ENCODE results near the gene PLIN4. TPM values are rescaled to one million over a fixed set of nuclear protein-coding genes. Genes with fewer than 3 reads are reported as not detected.

PLIN4 gene
- total and polyA plus RNA-seq, 2 donors (not counting 1 experiment from before 2014, with no cell fraction given) = 0.07 to 5.3 TPM

DNA sequence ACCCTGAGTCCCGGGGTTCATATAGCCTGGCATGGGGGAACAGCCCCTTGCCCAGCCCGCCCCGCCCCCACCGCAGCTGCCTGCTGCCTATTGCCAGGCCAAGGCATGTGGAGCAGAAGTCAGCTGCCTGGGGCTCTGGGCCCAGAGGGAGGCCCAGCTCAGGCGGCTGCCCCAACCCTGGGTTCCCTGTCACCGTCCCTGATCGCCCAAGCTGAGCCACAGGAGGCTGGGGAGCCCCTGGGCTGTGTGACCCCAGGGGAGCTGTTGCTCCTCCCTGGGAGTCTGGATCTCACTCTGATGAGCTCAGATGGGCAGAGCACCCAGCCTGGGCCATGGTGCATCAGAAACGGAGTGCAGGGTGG is 1.4 kb downstream of the PLIN4 start:
- no peaks in the 10 kb centered on the region for H4K20me1 ChIP-seq (ENCODE audit: control insufficient read depth, extremely low read depth, insufficient read depth, low read length)
- no peak for DNase-seq (ENCODE audit: low read depth in 2 of 2)
- no peak overlapping the region for H3K9ac ChIP-seq (ENCODE audit: insufficient read depth, low read length)
- no peaks in the 10 kb centered on the region for H3K36me3 ChIP-seq (ENCODE audit: control insufficient read depth, insufficient read depth, low read length)
- H3K27me3 ChIP-seq (ENCODE audit: control insufficient read depth, insufficient read depth, low read length) = no peaks in the 10 kb centered on the region
- H3K27ac ChIP-seq (ENCODE audit: insufficient read depth, low read length) = no peak overlapping the region
- TF ChIP-seq EZH2 (IDR thresholded peaks at IDR 0.05; ENCODE audit: low read length, missing control alignments) = no peak
- TF ChIP-seq, protein P1, sequence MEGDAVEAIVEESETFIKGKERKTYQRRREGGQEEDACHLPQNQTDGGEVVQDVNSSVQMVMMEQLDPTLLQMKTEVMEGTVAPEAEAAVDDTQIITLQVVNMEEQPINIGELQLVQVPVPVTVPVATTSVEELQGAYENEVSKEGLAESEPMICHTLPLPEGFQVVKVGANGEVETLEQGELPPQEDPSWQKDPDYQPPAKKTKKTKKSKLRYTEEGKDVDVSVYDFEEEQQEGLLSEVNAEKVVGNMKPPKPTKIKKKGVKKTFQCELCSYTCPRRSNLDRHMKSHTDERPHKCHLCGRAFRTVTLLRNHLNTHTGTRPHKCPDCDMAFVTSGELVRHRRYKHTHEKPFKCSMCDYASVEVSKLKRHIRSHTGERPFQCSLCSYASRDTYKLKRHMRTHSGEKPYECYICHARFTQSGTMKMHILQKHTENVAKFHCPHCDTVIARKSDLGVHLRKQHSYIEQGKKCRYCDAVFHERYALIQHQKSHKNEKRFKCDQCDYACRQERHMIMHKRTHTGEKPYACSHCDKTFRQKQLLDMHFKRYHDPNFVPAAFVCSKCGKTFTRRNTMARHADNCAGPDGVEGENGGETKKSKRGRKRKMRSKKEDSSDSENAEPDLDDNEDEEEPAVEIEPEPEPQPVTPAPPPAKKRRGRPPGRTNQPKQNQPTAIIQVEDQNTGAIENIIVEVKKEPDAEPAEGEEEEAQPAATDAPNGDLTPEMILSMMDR (conservative IDR thresholded peaks at IDR 0.05 in 1 of 2, IDR thresholded peaks at IDR 0.05 in 1 of 2; ENCODE audit: low read depth in 1 of 2, low read length in 2 of 2) = no peak
- H3K9me3 ChIP-seq (ENCODE audit: control insufficient read depth, insufficient read depth, low read depth, low read length) = no peaks in the 10 kb centered on the region
- no peak overlapping the region for H3K4me3 ChIP-seq (replicated peaks in 1 of 4; ENCODE audit: control extremely low read depth in 1 of 4, insufficient read depth in 1 of 4, low read depth in 3 of 4, low read length in 4 of 4)
- H2AFZ ChIP-seq (ENCODE audit: low read length) = no peak overlapping the region
- no peaks in the 10 kb centered on the region for H3K79me2 ChIP-seq (ENCODE audit: control insufficient read depth, insufficient read depth, low read length)
- H3K4me2 ChIP-seq (ENCODE audit: extremely low read depth, insufficient read depth, low read length) = no peak overlapping the region
- H3K4me1 ChIP-seq (ENCODE audit: control insufficient read depth, extremely low read depth, insufficient read depth, low read length) = no peaks in the 10 kb centered on the region

DNA sequence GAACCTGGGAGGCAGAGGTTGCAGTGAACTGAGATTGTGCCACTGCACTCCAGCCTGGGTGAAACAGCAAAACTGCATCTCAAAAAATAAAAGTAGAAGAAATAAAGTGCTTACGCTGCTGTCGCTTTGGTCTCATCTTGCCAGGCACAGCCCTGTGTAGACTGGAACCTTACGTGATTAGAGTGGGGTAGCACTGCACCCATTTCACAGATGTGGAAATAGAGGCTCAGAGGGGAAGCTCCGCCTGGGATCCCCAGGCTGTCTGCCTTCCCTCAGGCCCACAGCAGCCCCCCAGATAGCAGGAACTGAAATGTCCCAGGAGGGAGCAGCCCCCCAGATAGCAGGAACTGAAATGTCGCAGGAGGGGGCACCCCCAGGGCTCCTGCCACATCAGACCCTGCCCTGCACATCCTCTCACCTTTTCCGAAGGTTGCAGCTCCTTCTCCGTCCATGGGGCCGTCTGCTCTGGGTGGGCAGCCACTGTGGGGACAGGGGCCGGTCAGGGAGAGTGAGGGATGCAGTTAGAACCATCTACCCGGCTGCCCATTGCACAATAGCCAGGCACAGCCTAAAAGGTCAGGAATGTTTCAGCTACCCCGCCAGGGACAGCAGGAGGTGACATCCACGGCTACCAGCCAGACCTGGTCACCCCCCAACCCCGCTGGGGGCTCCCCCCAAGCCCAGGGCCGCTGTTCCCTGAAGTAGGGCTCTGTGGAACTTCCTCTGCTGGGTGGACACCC is 1.9 kb downstream of the PLIN4 start:
- TF ChIP-seq, protein P1 (conservative IDR thresholded peaks at IDR 0.05 in 1 of 2, IDR thresholded peaks at IDR 0.05 in 1 of 2; ENCODE audit: low read depth in 1 of 2, low read length in 2 of 2) = no peak
- TF ChIP-seq EZH2 (IDR thresholded peaks at IDR 0.05; ENCODE audit: low read length, missing control alignments) = no peak
- Histone ChIP-seq H3K4me2 (ENCODE audit: extremely low read depth, insufficient read depth, low read length) (no peak overlapping the region), H2AFZ (ENCODE audit: low read length) (no peak overlapping the region), H3K4me3 (replicated peaks in 1 of 4; ENCODE audit: control extremely low read depth in 1 of 4, insufficient read depth in 1 of 4, low read depth in 3 of 4, low read length in 4 of 4) (no peak overlapping the region), H3K4me1 (ENCODE audit: control insufficient read depth, extremely low read depth, insufficient read depth, low read length) (no peaks in the 10 kb centered on the region), H3K9me3 (ENCODE audit: control insufficient read depth, insufficient read depth, low read depth, low read length) (no peaks in the 10 kb centered on the region), H3K27ac (ENCODE audit: insufficient read depth, low read length) (no peak overlapping the region), H4K20me1 (ENCODE audit: control insufficient read depth, extremely low read depth, insufficient read depth, low read length) (no peaks in the 10 kb centered on the region), H3K9ac (ENCODE audit: insufficient read depth, low read length) (no peak overlapping the region), H3K36me3 (ENCODE audit: control insufficient read depth, insufficient read depth, low read length) (no peaks in the 10 kb centered on the region), H3K79me2 (ENCODE audit: control insufficient read depth, insufficient read depth, low read length) (no peaks in the 10 kb centered on the region), H3K27me3 (ENCODE audit: control insufficient read depth, insufficient read depth, low read length) (no peaks in the 10 kb centered on the region)
- no peak for DNase-seq (ENCODE audit: low read depth in 2 of 2)

GRCh38 chr19:4515732-4516131 is 2.6 kb downstream of the PLIN4 start:
- H3K36me3 ChIP-seq (ENCODE audit: control insufficient read depth, insufficient read depth, low read length) = no peaks in the 10 kb centered on the region
- no peaks in the 10 kb centered on the region for H3K27me3 ChIP-seq (ENCODE audit: control insufficient read depth, insufficient read depth, low read length)
- H2AFZ ChIP-seq (ENCODE audit: low read length) = no peak overlapping the region
- TF ChIP-seq, protein P1 (conservative IDR thresholded peaks at IDR 0.05 in 1 of 2, IDR thresholded peaks at IDR 0.05 in 1 of 2; ENCODE audit: low read depth in 1 of 2, low read length in 2 of 2) = no peak
- no peak for TF ChIP-seq EZH2 (IDR thresholded peaks at IDR 0.05; ENCODE audit: low read length, missing control alignments)
- no peaks in the 10 kb centered on the region for H3K9me3 ChIP-seq (ENCODE audit: control insufficient read depth, insufficient read depth, low read depth, low read length)
- no peak for DNase-seq (ENCODE audit: low read depth in 2 of 2)
- no peak overlapping the region for H3K27ac ChIP-seq (ENCODE audit: insufficient read depth, low read length)
- H4K20me1 ChIP-seq (ENCODE audit: control insufficient read depth, extremely low read depth, insufficient read depth, low read length) = no peaks in the 10 kb centered on the region
- H3K9ac ChIP-seq (ENCODE audit: insufficient read depth, low read length) = no peak overlapping the region
- no peaks in the 10 kb centered on the region for H3K4me1 ChIP-seq (ENCODE audit: control insufficient read depth, extremely low read depth, insufficient read depth, low read length)
- no peak overlapping the region for H3K4me2 ChIP-seq (ENCODE audit: extremely low read depth, insufficient read depth, low read length)
- no peak overlapping the region for H3K4me3 ChIP-seq (replicated peaks in 1 of 4; ENCODE audit: control extremely low read depth in 1 of 4, insufficient read depth in 1 of 4, low read depth in 3 of 4, low read length in 4 of 4)
- H3K79me2 ChIP-seq (ENCODE audit: control insufficient read depth, insufficient read depth, low read length) = no peaks in the 10 kb centered on the region
